Mucosa of rectum (tissue), 2 donors: ENCODE data around the gene EPS8.
"Not testable (repeated sequence)": the region's sequence is repeated elsewhere in the genome, so short reads cannot be mapped to it uniquely, and the experiment has no call there.

Experiments
- H3K27ac ChIP-seq, 2 donors: one replicate each; pipeline ENCODE4 v1.7.0; 2013; ENCODE audit warnings: inconsistent platforms in 2 of 2, low read depth in 2 of 2, low read length in 2 of 2
- H3K27me3 ChIP-seq, 2 donors: one replicate each; pipeline ENCODE4 v1.7.0; 2013; ENCODE audit warnings: low read length in 2 of 2; ENCODE audit not compliant: control insufficient read depth in 2 of 2, insufficient read depth in 2 of 2
- H3K36me3 ChIP-seq, 2 donors: one replicate each; pipeline ENCODE4 v1.7.0; 2013; ENCODE audit warnings: low read length in 2 of 2; ENCODE audit not compliant: control insufficient read depth in 2 of 2, insufficient read depth in 2 of 2
- H3K4me1 ChIP-seq, 2 donors: one replicate each; pipeline ENCODE4 v1.7.0; 2013; ENCODE audit warnings: low read length in 2 of 2, mild to moderate bottlenecking in 1 of 2; ENCODE audit not compliant: control insufficient read depth in 2 of 2, insufficient read depth in 2 of 2
- H3K4me3 ChIP-seq, 2 donors: one replicate each; pipeline ENCODE4 v1.7.0; 2013; ENCODE audit warnings: low read length in 2 of 2
- H3K9ac ChIP-seq, 2 donors: one replicate each; pipeline ENCODE4 v1.7.0; 2013; ENCODE audit warnings: low read length in 2 of 2, low read depth in 1 of 2, mild to moderate bottlenecking in 1 of 2
- H3K9me3 ChIP-seq, 2 donors: one replicate each; pipeline ENCODE4 v1.7.0; 2013; ENCODE audit warnings: low read length in 2 of 2; ENCODE audit not compliant: control insufficient read depth in 2 of 2
- donor health status: healthy.
- donor health status: Normal muscosa, but diverticular disease.

EPS8 gene

DNA sequence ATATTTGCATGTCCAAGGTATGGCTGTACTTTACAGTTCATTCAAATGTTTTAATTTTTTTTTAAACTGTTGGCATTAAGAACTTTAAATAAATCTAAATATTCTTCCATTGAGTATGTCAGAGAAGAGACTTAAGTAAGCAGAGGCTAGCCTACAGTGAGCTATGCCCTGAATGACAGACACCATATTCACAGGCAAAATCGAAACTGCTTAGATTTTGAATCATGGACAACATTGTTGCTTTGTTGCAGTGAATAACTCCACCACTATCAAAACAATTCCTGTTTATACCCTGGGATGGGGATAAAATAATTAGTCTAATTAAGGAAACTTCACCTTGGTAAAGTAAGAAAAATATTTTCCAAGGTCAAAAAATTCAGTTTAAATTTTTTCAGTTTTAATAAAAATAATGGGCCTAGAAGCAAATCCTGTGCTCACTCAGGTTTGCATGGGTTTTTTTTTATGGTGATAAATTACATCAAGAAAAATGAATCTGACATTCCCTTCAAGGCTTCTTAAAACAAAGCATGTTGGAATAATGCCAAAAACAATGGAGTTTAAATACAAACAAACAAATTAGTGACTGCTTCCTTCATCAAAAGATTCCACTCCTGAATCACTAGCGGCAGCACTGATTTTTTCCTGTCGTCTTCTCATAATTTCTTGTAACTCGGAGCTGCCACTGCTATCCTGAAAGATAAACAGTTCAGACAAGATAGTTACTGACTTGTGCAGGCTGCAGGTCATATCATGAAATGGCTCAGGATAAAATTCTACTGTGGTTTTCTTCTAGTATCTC, 168.2 kb downstream of the EPS8 start:
- H3K4me3 ChIP-seq, result no peak overlapping the region
- no peak overlapping the region for H3K27ac ChIP-seq
- H3K9ac ChIP-seq, result no peak overlapping the region
- H3K27me3 ChIP-seq, result no peaks in the 10 kb centered on the region
- H3K4me1 ChIP-seq, result no peaks in the 10 kb centered on the region
- H3K9me3 ChIP-seq, result no peaks in the 10 kb centered on the region
- H3K36me3 ChIP-seq, result peaks cover 36 to 45% of the 10 kb centered on the region in 2 donors

DNA sequence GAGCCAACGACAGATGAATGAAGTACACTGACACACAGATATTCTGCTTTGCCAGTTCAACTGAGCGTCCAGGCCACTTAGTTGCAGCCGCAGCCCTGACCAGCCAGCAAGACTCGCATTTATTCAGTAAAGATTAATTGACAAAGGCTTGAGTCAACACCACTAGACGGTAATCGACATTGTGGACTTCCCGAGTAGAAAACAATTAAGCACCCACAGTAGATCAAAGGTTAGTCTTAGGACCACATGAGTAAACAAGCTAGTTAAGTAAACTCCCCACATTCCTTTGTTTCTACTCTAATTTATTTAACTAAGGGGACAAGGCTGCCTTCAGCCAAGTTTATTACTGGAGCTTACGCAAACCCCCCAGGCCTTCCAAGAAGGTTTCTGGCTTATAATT, 172.7 kb downstream of the EPS8 start:
- not testable (repeated sequence) for H3K4me3 ChIP-seq, H3K9ac ChIP-seq

DNA sequence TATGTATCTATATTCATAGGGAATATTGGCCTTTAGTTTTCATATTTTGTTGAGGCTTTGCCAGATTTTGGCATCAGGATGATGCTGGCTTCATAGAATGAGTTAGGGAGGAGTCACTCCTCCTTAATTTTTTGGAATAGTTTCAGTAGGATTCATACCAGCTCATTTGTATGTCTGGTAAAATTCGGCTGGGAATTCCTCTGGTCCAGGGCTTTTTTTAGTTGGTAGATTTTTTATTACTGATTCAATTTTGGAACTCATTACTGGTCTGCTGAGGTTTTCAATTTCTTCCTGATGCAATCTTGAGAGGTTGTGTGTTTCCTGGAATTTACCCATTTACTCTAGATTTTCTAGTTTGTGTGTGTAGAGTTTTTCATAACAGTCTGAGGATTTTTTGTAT, 175.2 kb downstream of the EPS8 start:
- no peaks in the 10 kb centered on the region for H3K4me1 ChIP-seq
- H3K27ac ChIP-seq, result no peak overlapping the region
- H3K4me3 ChIP-seq, result no peak overlapping the region
- no peaks in the 10 kb centered on the region for H3K27me3 ChIP-seq
- no peak overlapping the region for H3K9ac ChIP-seq
- peaks cover 2 to 3% of the 10 kb centered on the region in 2 donors for H3K36me3 ChIP-seq
- H3K9me3 ChIP-seq, result no peaks in the 10 kb centered on the region

More for the DNA sequence above, 172.7 kb downstream of the EPS8 start:
- H3K36me3 ChIP-seq, result peaks cover 17 to 21% of the 10 kb centered on the region in 2 donors
- H3K4me1 ChIP-seq, H3K27ac ChIP-seq, H3K9me3 ChIP-seq, H3K27me3 ChIP-seq: not testable (repeated sequence)

DNA sequence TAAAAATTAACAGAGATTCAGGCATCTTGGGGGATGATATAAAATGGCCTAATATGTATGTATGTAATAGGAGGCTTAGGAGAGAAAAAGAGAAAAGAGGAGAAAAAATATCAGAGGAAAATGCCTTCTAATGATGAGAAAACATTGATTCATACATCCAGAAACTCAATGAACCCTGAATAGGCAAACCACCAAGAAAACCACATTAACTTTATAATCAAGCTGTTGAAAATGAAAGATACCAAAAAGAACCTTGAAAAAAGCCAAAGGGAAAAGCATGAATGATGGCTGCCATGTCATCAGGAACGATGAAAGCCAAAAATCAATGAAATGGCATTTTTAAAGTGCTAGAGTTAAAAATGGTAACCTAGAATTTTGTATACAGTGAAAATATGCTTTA, 180.2 kb downstream of the EPS8 start:
- Histone ChIP-seq H3K4me3 (no peak overlapping the region), H3K9me3 (no peaks in the 10 kb centered on the region), H3K36me3 (no peaks in the 10 kb centered on the region), H3K9ac (no peak overlapping the region), H3K4me1 (no peaks in the 10 kb centered on the region), H3K27ac (no peak overlapping the region), H3K27me3 (no peaks in the 10 kb centered on the region)

DNA sequence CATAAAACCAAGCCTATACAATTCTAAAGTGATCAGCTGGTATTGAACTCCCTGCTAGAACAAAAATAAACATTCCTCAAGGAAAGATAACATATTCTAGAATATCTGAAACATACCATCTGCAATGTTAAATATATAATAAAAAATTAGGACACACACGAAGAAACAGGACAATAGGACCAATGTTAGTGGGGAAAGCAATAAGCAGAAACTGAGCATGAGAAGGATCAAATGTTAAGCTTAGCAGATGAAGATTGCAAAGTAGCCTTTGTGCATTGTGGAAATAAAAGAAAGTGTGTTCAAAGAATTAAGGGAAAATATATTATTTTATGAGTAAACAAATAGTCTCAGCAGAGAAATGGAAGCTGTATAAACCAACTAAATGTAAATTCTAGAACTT, 180.8 kb downstream of the EPS8 start:
- Histone ChIP-seq H3K9ac (no peak overlapping the region), H3K27ac (no peak overlapping the region), H3K4me1 (no peaks in the 10 kb centered on the region), H3K9me3 (no peaks in the 10 kb centered on the region), H3K4me3 (no peak overlapping the region), H3K36me3 (no peaks in the 10 kb centered on the region), H3K27me3 (no peaks in the 10 kb centered on the region)

DNA sequence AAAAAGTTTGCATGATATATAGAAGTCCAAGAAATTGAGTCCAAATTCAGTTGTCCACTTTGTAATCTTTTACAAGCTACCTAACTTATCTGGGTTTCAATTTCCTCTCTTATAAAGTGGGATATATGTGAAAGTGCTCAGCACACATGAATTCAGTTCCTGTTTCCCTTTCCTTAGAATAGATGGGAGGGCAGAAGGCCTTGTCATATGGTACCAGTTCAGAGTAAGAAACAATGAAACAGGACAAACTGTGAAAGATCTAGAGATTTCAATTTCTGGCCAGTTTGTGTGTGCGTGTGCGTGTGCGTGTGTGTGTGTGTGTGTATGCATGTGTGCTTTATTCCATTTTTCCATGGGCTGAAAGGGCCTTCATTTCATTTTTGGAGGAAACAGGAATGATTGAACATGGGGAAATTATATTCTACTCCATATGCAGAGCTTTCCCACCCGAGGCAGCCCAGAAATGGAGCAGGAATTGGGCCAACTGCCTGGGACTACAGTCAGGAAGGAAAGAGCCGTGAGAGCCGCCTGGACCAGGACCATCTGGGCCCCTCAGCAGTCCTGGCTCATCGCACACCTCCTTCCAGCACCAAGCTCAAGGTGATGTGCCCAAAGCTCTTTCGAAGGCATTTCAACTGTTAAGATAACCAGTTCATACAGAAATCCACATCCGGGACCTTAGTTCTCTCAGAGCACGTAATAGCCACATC, 183.2 kb downstream of the EPS8 start:
- Histone ChIP-seq H3K4me3 (no peak overlapping the region), H3K9ac (no peak overlapping the region), H3K4me1 (no peaks in the 10 kb centered on the region), H3K27me3 (no peaks in the 10 kb centered on the region), H3K36me3 (no peaks in the 10 kb centered on the region), H3K27ac (no peak overlapping the region), H3K9me3 (no peaks in the 10 kb centered on the region)

DNA sequence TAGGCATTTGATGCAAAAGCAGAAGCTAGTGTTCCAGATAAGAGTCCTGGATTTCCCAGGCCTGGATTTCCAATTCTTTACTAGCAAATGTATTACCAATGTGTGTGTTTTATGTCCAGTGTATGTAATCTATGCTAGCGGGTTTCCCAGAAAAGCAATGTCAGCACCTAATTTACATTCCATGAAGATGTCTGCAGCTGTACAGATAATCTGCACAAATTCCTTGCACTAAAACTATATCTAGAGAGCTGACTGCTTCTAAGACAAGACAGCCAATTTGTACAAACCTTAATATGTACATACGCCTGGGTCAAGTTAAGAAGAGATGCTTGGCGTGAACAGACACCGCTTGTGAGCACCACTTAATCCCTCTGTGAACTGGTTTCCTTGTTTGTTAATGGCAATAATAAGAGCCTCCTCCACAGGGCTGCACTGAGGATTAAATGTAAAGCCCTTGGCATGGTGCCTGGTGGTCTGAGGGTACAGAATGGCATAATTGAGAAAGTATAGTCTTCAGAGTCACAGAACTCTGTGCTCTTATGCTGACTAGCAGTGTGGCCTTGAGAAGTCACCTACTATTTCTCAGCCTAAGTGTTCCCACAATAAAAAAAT, 185.6 kb downstream of the EPS8 start:
- Histone ChIP-seq H3K27ac (no peak overlapping the region), H3K27me3 (no peaks in the 10 kb centered on the region), H3K4me3 (no peak overlapping the region), H3K36me3 (no peaks in the 10 kb centered on the region), H3K4me1 (no peaks in the 10 kb centered on the region), H3K9ac (no peak overlapping the region), H3K9me3 (no peaks in the 10 kb centered on the region)

DNA sequence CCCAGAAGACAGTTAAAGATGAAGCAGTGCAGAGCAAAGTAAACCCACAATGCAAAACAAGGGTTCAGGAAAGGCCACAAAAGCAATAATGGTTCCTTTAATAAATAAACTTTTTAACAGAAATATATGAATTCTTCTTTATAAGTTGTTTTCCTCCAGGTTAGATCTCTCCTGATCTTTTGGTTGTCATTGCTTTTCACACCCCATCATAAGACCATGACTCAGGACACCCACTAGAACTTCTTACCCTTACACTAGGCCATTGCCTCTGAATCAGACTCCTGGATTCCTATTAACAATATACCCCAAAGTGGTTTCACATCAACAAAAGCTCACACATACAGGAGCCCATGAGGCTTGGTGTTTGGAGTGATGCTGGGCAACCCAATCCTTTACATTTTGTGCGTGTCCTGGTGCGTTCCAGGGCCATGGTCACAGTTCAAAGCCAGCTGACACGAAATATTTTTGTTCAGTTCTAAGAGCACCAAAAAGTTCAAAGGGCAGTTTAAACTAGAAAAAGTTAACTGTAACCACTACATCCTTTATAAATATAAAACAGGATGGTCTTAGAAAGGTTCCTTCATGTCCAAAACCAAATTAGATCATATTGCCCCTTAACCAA, 187.0 kb downstream of the EPS8 start:
- Histone ChIP-seq H3K4me3 (no peak overlapping the region), H3K27ac (no peak overlapping the region), H3K9me3 (no peaks in the 10 kb centered on the region), H3K27me3 (no peaks in the 10 kb centered on the region), H3K36me3 (no peaks in the 10 kb centered on the region), H3K9ac (no peak overlapping the region), H3K4me1 (no peaks in the 10 kb centered on the region)

DNA sequence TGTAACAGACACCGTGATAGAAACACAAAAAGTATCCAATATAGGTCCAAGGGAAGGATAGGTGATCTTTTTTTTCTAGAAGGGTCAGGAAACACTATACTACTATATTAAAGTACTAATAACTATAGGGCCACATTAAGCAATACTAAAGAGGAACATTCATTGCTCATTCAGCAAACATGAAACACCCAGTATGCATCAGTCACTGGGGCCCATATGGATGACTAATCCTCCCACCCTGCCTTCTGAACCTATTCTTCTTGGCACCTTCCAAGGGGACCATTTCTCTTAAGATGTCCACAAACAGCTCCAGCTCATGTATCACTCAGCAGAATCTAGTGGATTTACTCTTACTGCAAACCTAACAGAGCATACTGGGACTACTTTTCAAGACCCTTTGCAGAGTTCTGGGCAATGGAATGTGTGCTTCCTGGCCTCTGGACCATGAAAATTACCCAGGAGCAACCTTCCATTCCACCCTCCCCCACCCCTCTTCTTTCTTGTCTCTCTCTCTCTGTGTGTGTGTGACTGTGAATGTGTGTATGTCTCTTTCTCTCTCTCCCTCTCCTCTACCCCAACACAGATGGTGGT, 187.9 kb downstream of the EPS8 start:
- Histone ChIP-seq H3K9ac (no peak overlapping the region), H3K27ac (no peak overlapping the region), H3K27me3 (no peaks in the 10 kb centered on the region), H3K4me1 (no peaks in the 10 kb centered on the region), H3K9me3 (no peaks in the 10 kb centered on the region), H3K4me3 (no peak overlapping the region), H3K36me3 (no peaks in the 10 kb centered on the region)
